ENCODE measurements around the gene MGAT2. TPM values are rescaled to one million over a fixed set of nuclear protein-coding genes. Genes with fewer than 3 reads are reported as not detected.

The MGAT2 gene
- polyA plus RNA-seq, 1 experiment = 54.7 TPM

DNA sequence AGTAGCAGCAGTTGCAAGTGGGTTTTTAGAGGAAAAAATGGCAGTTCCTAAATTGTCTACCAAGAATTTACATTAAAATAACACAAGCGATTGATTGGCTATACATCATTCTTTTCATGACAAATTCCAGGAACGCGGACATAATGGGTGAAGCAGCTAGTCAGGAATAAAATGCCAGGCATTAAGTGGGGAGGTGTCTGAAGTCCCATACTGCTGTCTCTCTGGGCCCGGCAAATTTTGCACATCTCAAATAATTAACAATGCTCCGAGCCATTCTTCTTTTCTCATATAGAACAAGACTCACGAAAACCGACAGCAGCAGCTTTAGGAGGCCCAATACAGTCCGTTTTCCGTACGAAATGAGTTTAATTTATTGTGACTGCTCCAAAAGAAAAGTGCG is 869 bp upstream of the MGAT2 start:
- POLR2A ChIA-PET = interaction anchor here (0.6 to 2.5 kb wide), 13 partner anchors 8 to 266 kb away, joined by 3 to 26 read pairs (median 6); partner anchors contain the start of genes DNAAF2, KLHDC2, LRR1 and NEMF
- DNase-seq (ENCODE audit: low read depth, low spot score) = no peak

DNA sequence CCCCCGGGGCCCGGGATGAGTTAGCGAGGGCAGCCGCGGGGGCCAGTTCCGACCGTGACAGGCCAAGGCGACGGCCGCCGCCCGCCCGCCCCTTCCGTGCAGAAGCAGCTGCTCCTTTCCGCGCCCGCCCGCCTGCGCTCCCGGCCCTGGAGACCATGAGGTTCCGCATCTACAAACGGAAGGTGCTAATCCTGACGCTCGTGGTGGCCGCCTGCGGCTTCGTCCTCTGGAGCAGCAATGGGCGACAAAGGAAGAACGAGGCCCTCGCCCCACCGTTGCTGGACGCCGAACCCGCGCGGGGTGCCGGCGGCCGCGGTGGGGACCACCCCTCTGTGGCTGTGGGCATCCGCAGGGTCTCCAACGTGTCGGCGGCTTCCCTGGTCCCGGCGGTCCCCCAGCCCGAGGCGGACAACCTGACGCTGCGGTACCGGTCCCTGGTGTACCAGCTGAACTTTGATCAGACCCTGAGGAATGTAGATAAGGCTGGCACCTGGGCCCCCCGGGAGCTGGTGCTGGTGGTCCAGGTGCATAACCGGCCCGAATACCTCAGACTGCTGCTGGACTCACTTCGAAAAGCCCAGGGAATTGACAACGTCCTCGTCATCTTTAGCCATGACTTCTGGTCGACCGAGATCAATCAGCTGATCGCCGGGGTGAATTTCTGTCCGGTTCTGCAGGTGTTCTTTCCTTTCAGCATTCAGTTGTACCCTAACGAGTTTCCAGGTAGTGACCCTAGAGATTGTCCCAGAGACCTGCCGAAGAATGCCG is 699 bp downstream of the MGAT2 start:
- ChIA-PET CTCF (interaction anchor here (1.5 to 2.6 kb wide), 2 partner anchors 13 to 160 kb away, joined by 4 to 17 read pairs; partner anchors contain the start of gene DNAAF2), POLR2A (interaction anchor here (1.1 to 2.5 kb wide), 8 partner anchors 13 to 441 kb away, joined by 3 to 26 read pairs (median 16); partner anchors contain the start of genes DNAAF2, KLHDC2, LRR1 and RPS29)
- Histone ChIP-seq H3K9me3 (ENCODE audit: control insufficient read depth, insufficient read depth, low read length) (no peaks in the 10 kb centered on the region; the same call in 1 of the 2 replicates), H3K27me3 (ENCODE audit: control insufficient read depth, insufficient read depth, low read length) (no peaks in the 10 kb centered on the region), H3K27ac (ENCODE audit: low read depth, low read length) (peak overlapping the region; percentile 95), H3K4me3 (ENCODE audit: low read depth, low read length) (peak overlapping the region; percentile 93)
- TF ChIP-seq CTCF (IDR thresholded peaks at IDR 0.05; ENCODE audit: low read depth, low read length) = no peak
- no peak for DNase-seq (ENCODE audit: low read depth, low spot score)

More for the DNA sequence above, 869 bp upstream of the MGAT2 start:
- no peaks in the 10 kb centered on the region; the same call in 1 of the 2 replicates for H3K9me3 ChIP-seq (ENCODE audit: control insufficient read depth, insufficient read depth, low read length)
- CTCF ChIA-PET = interaction anchor here (1.3 to 2.6 kb wide), 3 partner anchors 15 to 158 kb away, joined by 4 to 17 read pairs (median 9); partner anchors contain the start of gene DNAAF2
- H3K27me3 ChIP-seq (ENCODE audit: control insufficient read depth, insufficient read depth, low read length) = no peaks in the 10 kb centered on the region
- TF ChIP-seq CTCF (IDR thresholded peaks at IDR 0.05; ENCODE audit: low read depth, low read length) = no peak
- H3K27ac ChIP-seq (ENCODE audit: low read depth, low read length) = peak overlapping the region; percentile 95
- peak overlapping the region; percentile 93 for H3K4me3 ChIP-seq (ENCODE audit: low read depth, low read length)

DNA sequence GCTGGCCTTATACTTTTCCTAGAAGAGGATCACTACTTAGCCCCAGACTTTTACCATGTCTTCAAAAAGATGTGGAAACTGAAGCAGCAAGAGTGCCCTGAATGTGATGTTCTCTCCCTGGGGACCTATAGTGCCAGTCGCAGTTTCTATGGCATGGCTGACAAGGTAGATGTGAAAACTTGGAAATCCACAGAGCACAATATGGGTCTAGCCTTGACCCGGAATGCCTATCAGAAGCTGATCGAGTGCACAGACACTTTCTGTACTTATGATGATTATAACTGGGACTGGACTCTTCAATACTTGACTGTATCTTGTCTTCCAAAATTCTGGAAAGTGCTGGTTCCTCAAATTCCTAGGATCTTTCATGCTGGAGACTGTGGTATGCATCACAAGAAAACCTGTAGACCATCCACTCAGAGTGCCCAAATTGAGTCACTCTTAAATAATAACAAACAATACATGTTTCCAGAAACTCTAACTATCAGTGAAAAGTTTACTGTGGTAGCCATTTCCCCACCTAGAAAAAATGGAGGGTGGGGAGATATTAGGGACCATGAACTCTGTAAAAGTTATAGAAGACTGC is 1.5 kb downstream of the MGAT2 start:
- H3K27ac ChIP-seq (ENCODE audit: low read depth, low read length) = no peak overlapping the region
- H3K4me3 ChIP-seq (ENCODE audit: low read depth, low read length) = peak overlapping the region; percentile 93
- no peaks in the 10 kb centered on the region for H3K27me3 ChIP-seq (ENCODE audit: control insufficient read depth, insufficient read depth, low read length)
- ChIA-PET POLR2A (interaction anchor here (2.5 kb wide), 1 partner anchor 36 kb away, joined by 21 read pairs; the partner anchor contains the start of gene RPS29), CTCF (interaction anchor here (2.6 to 3.3 kb wide), 2 partner anchors 12 kb away, joined by 17 to 19 read pairs; partner anchors contain the start of gene DNAAF2)
- no peak for TF ChIP-seq CTCF (IDR thresholded peaks at IDR 0.05; ENCODE audit: low read depth, low read length)
- no peak for DNase-seq (ENCODE audit: low read depth, low spot score)
- no peaks in the 10 kb centered on the region; the same call in 1 of the 2 replicates for H3K9me3 ChIP-seq (ENCODE audit: control insufficient read depth, insufficient read depth, low read length)

- ChIA-PET POLR2A (no interaction called here), CTCF (interaction anchor here (0.7 to 3.3 kb wide), 3 partner anchors 11 to 125 kb away, joined by 4 to 19 read pairs (median 5); partner anchors contain the start of gene DNAAF2)
- H3K4me3 ChIP-seq (ENCODE audit: low read depth, low read length) = peak overlapping the region; percentile 93
- no peak overlapping the region for H3K27ac ChIP-seq (ENCODE audit: low read depth, low read length)
- H3K9me3 ChIP-seq (ENCODE audit: control insufficient read depth, insufficient read depth, low read length) = no peaks in the 10 kb centered on the region; the same call in 1 of the 2 replicates
- no peak for TF ChIP-seq CTCF (IDR thresholded peaks at IDR 0.05; ENCODE audit: low read depth, low read length)
- no peaks in the 10 kb centered on the region for H3K27me3 ChIP-seq (ENCODE audit: control insufficient read depth, insufficient read depth, low read length)
- no peak for DNase-seq (ENCODE audit: low read depth, low spot score)
Measured at GRCh38 chr14:49623387-49623786, 2.8 kb downstream of the MGAT2 start.
